GM18520 (cell line): ENCODE results near the gene LEPR.

Source experiments
- ATAC-seq: cut with Tn5 transposase; IDR thresholded peaks from one replicate; pipeline ENCODE4 v1.9.1; 2021; ENCODE audit not compliant: unreplicated experiment

LEPR gene

GRCh38 chr1:65412256-65412983 is 8.0 kb upstream of the LEPR start:
- ATAC-seq = no peak

GRCh38 chr1:65412984-65413375 is 7.5 kb upstream of the LEPR start:
- no peak for ATAC-seq

GRCh38 chr1:65414538-65414937 is 5.9 kb upstream of the LEPR start:
- ATAC-seq = no peak

- no peak for ATAC-seq
Measured at GRCh38 chr1:65416767-65417166, 3.7 kb upstream of the LEPR start.

- no peak for ATAC-seq
Measured at GRCh38 chr1:65417729-65418128, 2.7 kb upstream of the LEPR start.

- no peak for ATAC-seq
Measured at GRCh38 chr1:65418522-65419185, 1.8 kb upstream of the LEPR start.

GRCh38 chr1:65419681-65420589 is 533 bp upstream of the LEPR start:
- peak; percentile 82 for ATAC-seq

- no peak for ATAC-seq
Measured at GRCh38 chr1:65421351-65422025, 1.0 kb downstream of the LEPR start.

- ATAC-seq = no peak
Measured at GRCh38 chr1:65422241-65423203, 2.1 kb downstream of the LEPR start.

GRCh38 chr1:65423884-65424572 is 3.6 kb downstream of the LEPR start:
- peak; percentile 22 for ATAC-seq

GRCh38 chr1:65424573-65424889 is 4.1 kb downstream of the LEPR start:
- ATAC-seq = no peak

GRCh38 chr1:65425006-65425405 is 4.5 kb downstream of the LEPR start:
- ATAC-seq = no peak

- ATAC-seq = no peak
Measured at GRCh38 chr1:65425697-65426096, 5.2 kb downstream of the LEPR start.

GRCh38 chr1:65429078-65429477 is 8.6 kb downstream of the LEPR start:
- no peak for ATAC-seq

- no peak for ATAC-seq
Measured at GRCh38 chr1:65429806-65430205, 9.3 kb downstream of the LEPR start.

GRCh38 chr1:65431111-65431705 is 10.7 kb downstream of the LEPR start:
- no peak for ATAC-seq

- no peak for ATAC-seq
Measured at GRCh38 chr1:65432918-65433317, 12.4 kb downstream of the LEPR start.

- no peak for ATAC-seq
Measured at GRCh38 chr1:65434255-65434654, 13.8 kb downstream of the LEPR start.

GRCh38 chr1:65434760-65435159 is 14.3 kb downstream of the LEPR start:
- ATAC-seq = no peak
